Keratinocyte (primary cell): ENCODE data around the gene USP49. TPM values are rescaled to one million over a fixed set of nuclear protein-coding genes. Genes with fewer than 3 reads are reported as not detected.

Experiments used
- DNase-seq: peaks from one replicate; pipeline ENCODE4 v3.0.0-alpha.2; 2011; ENCODE audit warnings: low read depth, missing footprints, low spot score
- FAIRE-seq: peaks from 2 replicates; lab custom pipeline; 2011; peaks lifted over from hg19 to GRCh38; lab: Jason Lieb, UNC
- H2AFZ ChIP-seq: 2 replicates; pipeline ENCODE4 v1.6.0; 2012; ENCODE audit warnings: low read length, control low read depth, inconsistent platforms; ENCODE audit not compliant: control insufficient read depth
- H3K27ac ChIP-seq: 2 replicates; pipeline ENCODE4 v1.5.1; 2011; ENCODE audit warnings: low read length; ENCODE audit not compliant: control insufficient read depth, insufficient read depth
- H3K27me3 ChIP-seq: 3 replicates; pipeline ENCODE4 v1.6.0; 2011; ENCODE audit warnings: low read length; ENCODE audit not compliant: control insufficient read depth, insufficient read depth; ENCODE audit errors: extremely low read depth
- H3K36me3 ChIP-seq, 2 experiments: 2 replicates in 1 of 2; 3 replicates in 1 of 2; pipeline ENCODE4 v1.5.1; 2011; ENCODE audit warnings: low read length in 2 of 2, mild to moderate bottlenecking in 1 of 2; ENCODE audit not compliant: control insufficient read depth in 2 of 2, insufficient read depth in 2 of 2; ENCODE audit errors: extremely low read depth in 1 of 2
- H3K4me1 ChIP-seq: 3 replicates; pipeline ENCODE4 v1.5.1; 2011; ENCODE audit warnings: low read length; ENCODE audit not compliant: control insufficient read depth, insufficient read depth; ENCODE audit errors: extremely low read depth
- H3K4me2 ChIP-seq: 3 replicates; pipeline ENCODE4 v1.6.0; 2011; ENCODE audit warnings: low read depth, low read length; ENCODE audit not compliant: control insufficient read depth, insufficient read depth; ENCODE audit errors: extremely low read depth
- H3K4me3 ChIP-seq, 3 experiments: fragments of 200-600 bp in 1 of 3; sonication (generic) in 1 of 3; 2 replicates in 2 of 3; 3 replicates in 1 of 3; pipeline ENCODE4 v1.5.1; 2011 to 2016; ENCODE audit warnings: low read length in 3 of 3, mild to moderate bottlenecking in 3 of 3, control low read depth in 2 of 3, inconsistent platforms in 1 of 3, low read depth in 1 of 3, mixed read lengths in 1 of 3, mixed run types in 1 of 3, moderate library complexity in 1 of 3; ENCODE audit not compliant: control insufficient read depth in 2 of 3, insufficient read depth in 2 of 3; ENCODE audit errors: extremely low read depth in 1 of 3
- H3K79me2 ChIP-seq: 2 replicates; pipeline ENCODE4 v1.6.0; 2012; ENCODE audit warnings: low read length; ENCODE audit not compliant: control insufficient read depth, insufficient read depth
- H3K9ac ChIP-seq: 3 replicates; pipeline ENCODE4 v1.6.0; 2011; ENCODE audit warnings: low read length; ENCODE audit not compliant: control insufficient read depth, insufficient read depth; ENCODE audit errors: extremely low read depth
- H3K9me1 ChIP-seq: 3 replicates; pipeline ENCODE4 v1.6.0; 2011; ENCODE audit warnings: low read length; ENCODE audit not compliant: control insufficient read depth, insufficient read depth; ENCODE audit errors: extremely low read depth
- H3K9me3 ChIP-seq: 2 replicates; pipeline ENCODE4 v1.5.1; 2012; ENCODE audit warnings: low read depth, low read length; ENCODE audit not compliant: control insufficient read depth
- H4K20me1 ChIP-seq: 3 replicates; pipeline ENCODE4 v1.6.0; 2011; ENCODE audit warnings: low read length; ENCODE audit not compliant: control insufficient read depth, insufficient read depth; ENCODE audit errors: extremely low read depth
- EZH2 ChIP-seq: IDR thresholded peaks from one replicate; pipeline ENCODE4 v1.6.1; 2012; ENCODE audit warnings: inconsistent platforms, mild to moderate bottlenecking, low read length, moderate library complexity
- dilution Hi-C: fragments of 300-500 bp; cut with MboI; formaldehyde crosslinking; loops from one replicate; pipeline ENCODE4 v1.7.0; 2020; ENCODE audit warnings: low sequenced_read_pairs; ENCODE audit not compliant: extremely low pct_ligation_motif_present
- polyA plus RNA-seq, 5 experiments: library from polyadenylated mRNA; depleted of rRNA in 3 of 5; stranded (reverse) in 3 of 5; stranded (forward) in 1 of 5; unstranded in 1 of 5; fragments of >200 nt; gene quantifications; 1 replicate in 1 of 5; 2 replicates in 3 of 5; 3 replicates in 1 of 5; pipeline versions ENCODE4 v1.2.1 to v1.2.3, GENCODE V29; 2011 to 2012; ENCODE audit warnings: missing spikeins in 2 of 5, low read depth in 1 of 5, low replicate concordance in 1 of 5
- TF ChIP-seq, protein P1 (sequence below), 3 experiments: IDR thresholded peaks in 1 of 3; conservative IDR thresholded peaks in 1 of 3; optimal IDR thresholded peaks in 1 of 3; 2 replicates in 2 of 3; 3 replicates in 1 of 3; pipeline versions ENCODE3 to v1.5.1; 2011; ENCODE audit warnings: low read length in 3 of 3, mild to moderate bottlenecking in 3 of 3, moderate library complexity in 2 of 3, control low read depth in 1 of 3, inconsistent platforms in 1 of 3; ENCODE audit not compliant: insufficient read depth in 2 of 3; ENCODE audit errors: extremely low read depth in 1 of 3

USP49 gene
- polyA plus RNA-seq, 1 donor (not counting 4 experiments of a cell fraction or from before 2014, with no cell fraction given) = 2.3 TPM

GRCh38 chr6:41871691-41872090, 23.5 kb downstream of the USP49 start:
- Histone ChIP-seq H3K27me3 (no peaks in the 10 kb centered on the region), H3K9me3 (no peaks in the 10 kb centered on the region), H3K9ac (no peak overlapping the region), H2AFZ (no peak overlapping the region), H3K9me1 (no peaks in the 10 kb centered on the region), H4K20me1 (no peaks in the 10 kb centered on the region), H3K27ac (no peak overlapping the region), H3K4me3 (no peak overlapping the region), H3K36me3 (no peaks in the 10 kb centered on the region), H3K79me2 (no peaks in the 10 kb centered on the region), H3K4me1 (no peaks in the 10 kb centered on the region), H3K4me2 (no peak overlapping the region)
- FAIRE-seq (no peak), DNase-seq (no peak)
- dilution Hi-C loops = no loop called here
- TF ChIP-seq EZH2 = no peak
- TF ChIP-seq, protein P1, sequence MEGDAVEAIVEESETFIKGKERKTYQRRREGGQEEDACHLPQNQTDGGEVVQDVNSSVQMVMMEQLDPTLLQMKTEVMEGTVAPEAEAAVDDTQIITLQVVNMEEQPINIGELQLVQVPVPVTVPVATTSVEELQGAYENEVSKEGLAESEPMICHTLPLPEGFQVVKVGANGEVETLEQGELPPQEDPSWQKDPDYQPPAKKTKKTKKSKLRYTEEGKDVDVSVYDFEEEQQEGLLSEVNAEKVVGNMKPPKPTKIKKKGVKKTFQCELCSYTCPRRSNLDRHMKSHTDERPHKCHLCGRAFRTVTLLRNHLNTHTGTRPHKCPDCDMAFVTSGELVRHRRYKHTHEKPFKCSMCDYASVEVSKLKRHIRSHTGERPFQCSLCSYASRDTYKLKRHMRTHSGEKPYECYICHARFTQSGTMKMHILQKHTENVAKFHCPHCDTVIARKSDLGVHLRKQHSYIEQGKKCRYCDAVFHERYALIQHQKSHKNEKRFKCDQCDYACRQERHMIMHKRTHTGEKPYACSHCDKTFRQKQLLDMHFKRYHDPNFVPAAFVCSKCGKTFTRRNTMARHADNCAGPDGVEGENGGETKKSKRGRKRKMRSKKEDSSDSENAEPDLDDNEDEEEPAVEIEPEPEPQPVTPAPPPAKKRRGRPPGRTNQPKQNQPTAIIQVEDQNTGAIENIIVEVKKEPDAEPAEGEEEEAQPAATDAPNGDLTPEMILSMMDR (optimal IDR thresholded peaks at IDR 0.05 in 1 of 3, IDR thresholded peaks at IDR 0.05 in 1 of 3, conservative IDR thresholded peaks at IDR 0.05 in 1 of 3; ENCODE audit: extremely low read depth in 1 of 3, insufficient read depth in 2 of 3, low read length in 3 of 3) = no peak

DNA sequence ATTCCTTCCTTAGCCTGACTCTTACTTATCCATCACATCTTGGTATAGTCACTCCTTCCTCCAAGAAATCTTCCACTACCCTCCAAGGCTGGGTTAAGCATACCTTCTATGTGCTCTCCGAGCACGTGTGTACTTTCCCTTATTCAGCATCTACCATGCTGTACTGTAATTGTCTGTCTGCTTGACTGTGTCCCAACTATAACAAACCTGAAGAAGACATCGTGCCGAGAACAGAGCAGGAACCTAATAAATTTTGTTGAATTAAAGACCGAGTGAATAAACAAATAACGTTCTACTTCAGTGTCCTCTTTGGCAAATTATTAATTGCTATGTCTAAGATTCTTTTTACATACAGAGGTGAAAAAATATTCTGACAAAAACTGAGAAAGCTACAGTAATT, 35.8 kb downstream of the USP49 start:
- H3K9me1 ChIP-seq = no peaks in the 10 kb centered on the region
- H3K4me2 ChIP-seq = no peak overlapping the region
- no peaks in the 10 kb centered on the region for H3K36me3 ChIP-seq
- no peaks in the 10 kb centered on the region for H4K20me1 ChIP-seq
- no peak for FAIRE-seq
- no peaks in the 10 kb centered on the region for H3K27me3 ChIP-seq
- no peak overlapping the region for H2AFZ ChIP-seq
- no peak overlapping the region for H3K27ac ChIP-seq
- no peaks in the 10 kb centered on the region for H3K4me1 ChIP-seq
- TF ChIP-seq, protein P1 (optimal IDR thresholded peaks at IDR 0.05 in 1 of 3, IDR thresholded peaks at IDR 0.05 in 1 of 3, conservative IDR thresholded peaks at IDR 0.05 in 1 of 3; ENCODE audit: extremely low read depth in 1 of 3, insufficient read depth in 2 of 3, low read length in 3 of 3) = no peak
- no peak for TF ChIP-seq EZH2
- H3K4me3 ChIP-seq = no peak overlapping the region
- DNase-seq = no peak
- no peaks in the 10 kb centered on the region for H3K9me3 ChIP-seq
- no peaks in the 10 kb centered on the region for H3K79me2 ChIP-seq
- no peak overlapping the region for H3K9ac ChIP-seq
- dilution Hi-C loops = no loop called here
